ENCODE data around the gene SLC2A10.

SLC2A10 gene

GRCh38 chr20:46739431-46740213 is 30.2 kb downstream of the SLC2A10 start:
- no peak for DNase-seq

- DNase-seq, result no peak
Observed at GRCh38 chr20:46740214-46740609, 30.8 kb downstream of the SLC2A10 start.

GRCh38 chr20:46741924-46742668 is 32.6 kb downstream of the SLC2A10 start:
- no peak for DNase-seq

GRCh38 chr20:46742669-46743045 is 33.2 kb downstream of the SLC2A10 start:
- no peak for DNase-seq

- no peak for DNase-seq
Observed at GRCh38 chr20:46743088-46743487, 33.6 kb downstream of the SLC2A10 start.

- DNase-seq, result no peak
Observed at GRCh38 chr20:46746956-46747526, 37.6 kb downstream of the SLC2A10 start.

GRCh38 chr20:46749147-46749546 is 39.7 kb downstream of the SLC2A10 start:
- DNase-seq, result no peak

GRCh38 chr20:46751856-46752255 is 42.4 kb downstream of the SLC2A10 start:
- DNase-seq, result peak; percentile 83

- DNase-seq, result peak; percentile 72
Observed at GRCh38 chr20:46752728-46753127, 43.3 kb downstream of the SLC2A10 start.

GRCh38 chr20:46755483-46756413 is 46.3 kb downstream of the SLC2A10 start:
- DNase-seq, result no peak

- DNase-seq, result no peak
Observed at GRCh38 chr20:46756419-46756818, 47.0 kb downstream of the SLC2A10 start.

GRCh38 chr20:46757135-46757534 is 47.7 kb downstream of the SLC2A10 start:
- DNase-seq, result no peak

GRCh38 chr20:46757754-46758678 is 48.6 kb downstream of the SLC2A10 start:
- DNase-seq, result peak; percentile 60

- no peak for DNase-seq
Observed at GRCh38 chr20:46758929-46759669, 49.6 kb downstream of the SLC2A10 start.

GRCh38 chr20:46761566-46761965 is 52.1 kb downstream of the SLC2A10 start:
- no peak for DNase-seq

- DNase-seq, result no peak
Observed at GRCh38 chr20:46764068-46764467, 54.6 kb downstream of the SLC2A10 start.

- DNase-seq, result no peak
Observed at GRCh38 chr20:46765506-46766120, 56.2 kb downstream of the SLC2A10 start.

GRCh38 chr20:46767127-46767761 is 57.8 kb downstream of the SLC2A10 start:
- peak; percentile 58 for DNase-seq

- DNase-seq, result no peak
Observed at GRCh38 chr20:46770330-46771194, 61.1 kb downstream of the SLC2A10 start.
